Psoas muscle (tissue), 8 donors: ENCODE results near the gene BFSP2. TPM values are rescaled to one million over a fixed set of nuclear protein-coding genes. Genes with fewer than 3 reads are reported as not detected.
A peak's percentile ranks its signal among the peaks of the same experiment; 100 is the strongest.
"Not testable (repeated sequence)": the region's sequence is repeated elsewhere in the genome, so short reads cannot be mapped to it uniquely, and the experiment has no call there.

Source experiments
- ATAC-seq, 4 donors: fragments of 200-7000 bp; cut with Tn5 transposase; one replicate each; pipeline ENCODE4 v1.9.1; 2020; ENCODE audit warnings: moderate library complexity in 3 of 4, mild to moderate bottlenecking in 2 of 4
- DNase-seq, 2 donors: peaks; one replicate each; pipeline ENCODE4 v3.0.0-alpha.2; 2020
- H3K27ac ChIP-seq: fragments of 200-600 bp; one replicate; pipeline ENCODE4 v1.8.0; 2022
- H3K27me3 ChIP-seq, 3 donors: fragments of 200-600 bp in 1 of 3; one replicate each; pipeline versions ENCODE4 v1.6.1 to v1.8.0; 2013 to 2022; ENCODE audit warnings: low read length in 2 of 3, mild to moderate bottlenecking in 2 of 3, moderate library complexity in 1 of 3; ENCODE audit not compliant: insufficient read depth in 3 of 3
- H3K36me3 ChIP-seq, 2 donors: fragments of 200-600 bp in 1 of 2; one replicate each; pipeline versions ENCODE4 v1.6.1 to v1.8.0; 2013 to 2022; ENCODE audit warnings: low read depth in 1 of 2, mild to moderate bottlenecking in 1 of 2, moderate library complexity in 1 of 2; ENCODE audit not compliant: insufficient read depth in 1 of 2
- H3K4me1 ChIP-seq: fragments of 200-600 bp; one replicate; pipeline ENCODE4 v1.8.0; 2022
- H3K4me3 ChIP-seq: fragments of 200-600 bp; one replicate; pipeline ENCODE4 v1.8.0; 2022; ENCODE audit warnings: mild to moderate bottlenecking
- H3K9me3 ChIP-seq: fragments of 200-600 bp; one replicate; pipeline ENCODE4 v1.8.0; 2022
- WGBS, 3 donors: extraction: QIAGEN DNeasy Blood & Tissue Kit; methylation state at CpG; one replicate each; pipeline versions ENCODE4 v1.1.6 to v1.1.7; 2013; 5-methylcytosine and 5-hydroxymethylcytosine counted together
- intact Hi-C, 2 donors: fragments of 100-400 bp; cut with DNase I; formaldehyde crosslinking; loops; one replicate each; pipeline versions ENCODE4 v1.11.0 to v1.14.2; 2022
- polyA plus RNA-seq, 3 donors: library from polyadenylated mRNA; stranded (reverse); fragments of 200-250 nt; gene quantifications; one replicate each; pipeline ENCODE4 v1.2.3, GENCODE V29; 2013
- total RNA-seq, 4 donors: library from RNA; stranded (reverse); fragmentation: NEBNext Ultra II Directional in 2 of 4; extraction: Animal tissue kit (Norgen Biotek cat#: 25700) in 2 of 4; gene quantifications; one replicate each; pipeline versions ENCODE4 v1.2.1 to v1.2.4, GENCODE V29; 2021 to 2023
- TF ChIP-seq, protein P1 (sequence below): fragments of 200-600 bp; IDR thresholded peaks from one replicate; pipeline ENCODE4 v1.8.0; 2022; ENCODE audit warnings: antibody characterized with exemption
- donor health status: healthy with polysubstance abuse.
- donor health status: DM: no; HTN: no; CAD: no; lungs with moderate emphysema.
- donor health status: Bipolar disorder and iron deficiency.
- donor health status: healthy.
- donor health status: DM: yes; HTN: yes; CAD: no.
- donor health status: DM: no; HTN: no; CAD: no.
- donor health status: DM: no; HTN: no; CAD: no.
- donor health status: DM: yes; HTN: yes; CAD: no.

The BFSP2 gene
- total and polyA plus RNA-seq, 7 donors: not detected

DNA sequence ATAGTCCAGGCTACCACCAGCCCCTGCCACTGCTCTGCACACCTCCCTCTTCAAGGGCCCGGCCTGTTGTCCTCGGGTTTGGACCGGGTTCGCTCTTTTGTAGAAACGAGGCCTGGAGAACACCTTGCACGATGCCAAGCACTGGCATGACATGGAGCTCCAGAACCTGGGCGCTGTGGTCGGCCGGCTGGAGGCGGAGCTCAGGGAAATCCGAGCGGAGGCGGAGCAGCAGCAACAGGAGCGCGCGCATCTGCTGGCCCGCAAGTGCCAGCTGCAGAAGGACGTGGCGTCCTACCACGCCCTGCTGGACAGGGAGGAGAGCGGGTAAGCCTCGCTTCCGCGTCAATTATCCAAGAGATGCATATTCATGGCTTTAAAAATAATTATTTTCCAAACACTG is 72.4 kb downstream of the BFSP2 start:
- ATAC-seq (peak in 3 of 4 donors; percentile 38 to 69 (median 64)), DNase-seq (no peak)
- Histone ChIP-seq H3K4me3 (no peak overlapping the region), H3K36me3 (no peaks in the 10 kb centered on the region), H3K27ac (no peak overlapping the region), H3K27me3 (no peaks in the 10 kb centered on the region), H3K9me3 (no peaks in the 10 kb centered on the region), H3K4me1 (peaks cover 11% of the 10 kb centered on the region)
- WGBS, 3 donors: 52 to 61% (median 55%) methylated on average over 24 of the region's 24 CpGs
- TF ChIP-seq, protein P1, sequence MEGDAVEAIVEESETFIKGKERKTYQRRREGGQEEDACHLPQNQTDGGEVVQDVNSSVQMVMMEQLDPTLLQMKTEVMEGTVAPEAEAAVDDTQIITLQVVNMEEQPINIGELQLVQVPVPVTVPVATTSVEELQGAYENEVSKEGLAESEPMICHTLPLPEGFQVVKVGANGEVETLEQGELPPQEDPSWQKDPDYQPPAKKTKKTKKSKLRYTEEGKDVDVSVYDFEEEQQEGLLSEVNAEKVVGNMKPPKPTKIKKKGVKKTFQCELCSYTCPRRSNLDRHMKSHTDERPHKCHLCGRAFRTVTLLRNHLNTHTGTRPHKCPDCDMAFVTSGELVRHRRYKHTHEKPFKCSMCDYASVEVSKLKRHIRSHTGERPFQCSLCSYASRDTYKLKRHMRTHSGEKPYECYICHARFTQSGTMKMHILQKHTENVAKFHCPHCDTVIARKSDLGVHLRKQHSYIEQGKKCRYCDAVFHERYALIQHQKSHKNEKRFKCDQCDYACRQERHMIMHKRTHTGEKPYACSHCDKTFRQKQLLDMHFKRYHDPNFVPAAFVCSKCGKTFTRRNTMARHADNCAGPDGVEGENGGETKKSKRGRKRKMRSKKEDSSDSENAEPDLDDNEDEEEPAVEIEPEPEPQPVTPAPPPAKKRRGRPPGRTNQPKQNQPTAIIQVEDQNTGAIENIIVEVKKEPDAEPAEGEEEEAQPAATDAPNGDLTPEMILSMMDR: no peak
- intact Hi-C loops: no loop called here

DNA sequence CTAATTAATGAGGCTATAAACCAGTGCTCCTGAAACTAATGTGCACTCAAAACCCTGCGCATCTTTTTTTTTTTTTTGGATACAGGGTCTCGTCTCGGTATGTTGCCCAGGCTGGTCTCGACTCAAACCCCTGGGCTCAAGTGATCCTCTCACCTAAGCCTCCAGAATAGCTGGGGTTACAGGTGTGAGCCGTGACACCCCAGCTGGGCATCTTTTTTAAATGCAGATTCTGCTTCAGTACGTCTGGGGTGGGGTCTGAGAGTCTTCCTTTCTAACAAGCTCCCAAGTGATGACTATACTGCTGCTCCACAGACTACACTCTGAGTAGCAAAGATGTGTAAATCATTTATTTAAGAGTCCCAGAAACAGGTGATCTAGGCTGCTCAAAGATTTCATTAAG is 73.0 kb downstream of the BFSP2 start:
- H3K36me3 ChIP-seq: no peaks in the 10 kb centered on the region
- no peak overlapping the region for H3K27ac ChIP-seq
- DNase-seq (no peak), ATAC-seq (no peak)
- 82 to 85% (median 84%) methylated on average over 6 of the region's 6 CpGs for WGBS, 3 donors
- no peaks in the 10 kb centered on the region for H3K9me3 ChIP-seq
- intact Hi-C loops: no loop called here
- TF ChIP-seq, protein P1: no peak
- no peak overlapping the region for H3K4me3 ChIP-seq
- H3K27me3 ChIP-seq: no peaks in the 10 kb centered on the region
- peaks cover 7% of the 10 kb centered on the region for H3K4me1 ChIP-seq

DNA sequence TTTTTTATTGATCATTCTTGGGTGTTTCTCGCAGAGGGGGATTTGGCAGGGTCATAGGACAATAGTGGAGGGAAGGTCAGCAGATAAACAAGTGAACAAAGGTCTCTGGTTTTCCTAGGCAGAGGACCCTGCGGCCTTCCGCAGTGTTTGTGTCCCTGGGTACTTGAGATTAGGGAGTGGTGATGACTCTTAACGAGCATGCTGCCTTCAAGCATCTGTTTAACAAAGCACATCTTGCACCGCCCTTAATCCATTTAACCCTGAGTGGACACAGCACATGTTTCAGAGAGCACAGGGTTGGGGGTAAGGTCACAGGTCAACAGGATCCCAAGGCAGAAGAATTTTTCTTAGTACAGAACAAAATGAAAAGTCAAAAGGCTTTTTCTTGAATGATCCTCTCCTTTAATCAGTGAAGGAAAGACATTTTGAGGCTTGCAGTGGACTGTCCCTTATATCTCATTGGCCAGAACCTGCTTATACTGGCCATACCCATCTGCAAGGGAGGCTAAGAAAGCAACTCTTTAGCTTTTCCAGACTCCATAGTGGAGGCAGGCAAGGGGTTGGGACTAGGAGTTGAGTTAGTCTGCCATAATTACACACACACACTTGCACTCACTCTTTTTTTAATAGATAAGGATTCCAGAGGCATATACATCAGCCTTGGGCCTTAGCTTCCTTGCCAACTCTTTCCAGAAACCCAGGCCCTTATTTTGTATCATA is 73.8 kb downstream of the BFSP2 start:
- ATAC-seq: peak in 1 of 4 donors; percentile 6
- H3K4me3 ChIP-seq, H3K9me3 ChIP-seq, H3K4me1 ChIP-seq, H3K27me3 ChIP-seq, DNase-seq, intact Hi-C loops, H3K36me3 ChIP-seq: not testable (repeated sequence)
- WGBS, 3 donors: 40% methylated on average over 1 of the region's 5 CpGs; no CpG with 5 or more reads in 2 of the 3 donors
- peak overlapping the region; percentile 46 for H3K27ac ChIP-seq

DNA sequence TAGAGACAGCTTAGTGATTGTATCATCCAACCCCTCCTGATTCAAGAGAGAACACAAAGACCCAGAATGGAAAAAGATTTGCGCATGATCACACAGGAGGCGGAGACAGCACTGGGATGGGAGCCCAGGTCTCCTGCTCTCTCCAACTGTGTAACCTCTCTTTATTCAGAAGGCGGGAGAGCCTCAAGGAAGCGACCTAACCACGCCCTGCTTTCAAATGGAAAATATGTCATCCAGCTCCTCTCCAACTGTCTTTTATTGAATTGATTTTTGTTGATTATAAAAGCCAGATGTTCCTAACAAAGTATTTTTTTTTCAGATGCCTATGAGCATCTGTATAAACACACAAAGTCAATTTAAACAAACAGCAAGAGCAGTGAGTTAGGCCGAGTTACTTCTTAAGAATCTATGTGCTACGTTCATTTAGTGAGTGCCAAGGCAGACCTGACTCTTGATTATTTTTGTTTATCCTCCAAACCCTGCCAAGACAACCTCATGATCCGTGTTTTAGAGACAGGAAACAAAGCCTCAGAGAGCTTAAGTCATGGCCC is 74.5 kb downstream of the BFSP2 start:
- no peaks in the 10 kb centered on the region for H3K36me3 ChIP-seq
- peak; percentile 57 to 76 for DNase-seq
- peak overlapping the region; percentile 46 for H3K27ac ChIP-seq
- H3K4me3 ChIP-seq: no peak overlapping the region
- no peaks in the 10 kb centered on the region for H3K27me3 ChIP-seq
- H3K9me3 ChIP-seq: no peaks in the 10 kb centered on the region
- H3K4me1 ChIP-seq: peaks cover 4% of the 10 kb centered on the region
- WGBS, 3 donors: 30 to 38% (median 33%) methylated on average over 8 of the region's 8 CpGs
- TF ChIP-seq, protein P1: no peak
- ATAC-seq: peak; percentile 45 to 81 (median 68)
- intact Hi-C loops: no loop called here

DNA sequence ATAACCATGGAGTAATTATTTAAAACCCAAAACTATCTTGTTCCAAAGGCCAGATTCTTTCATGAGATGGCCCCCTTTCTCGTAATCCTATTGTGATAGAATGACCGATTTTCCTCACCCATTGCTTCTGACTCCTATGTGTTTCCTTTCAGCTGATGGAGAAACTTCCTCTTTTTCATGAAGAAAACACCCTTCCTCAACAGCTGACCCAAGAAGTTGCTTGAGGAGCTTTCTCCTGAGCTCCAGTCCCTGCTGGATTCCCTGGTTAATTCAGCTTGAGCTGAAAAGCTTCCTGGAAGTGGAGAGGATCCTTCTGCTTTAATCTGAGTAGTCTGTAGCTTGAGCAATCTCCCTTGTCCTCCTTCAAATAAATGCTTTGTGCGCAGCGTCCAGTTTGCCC is 75.0 kb downstream of the BFSP2 start:
- intact Hi-C loops: no loop called here

More for the DNA sequence above, 75.0 kb downstream of the BFSP2 start:
- 73 to 79% (median 73%) methylated on average over 4 of the region's 4 CpGs for WGBS, 3 donors
- Histone ChIP-seq H3K27me3 (no peaks in the 10 kb centered on the region), H3K27ac (no peak overlapping the region), H3K4me3 (no peak overlapping the region), H3K9me3 (no peaks in the 10 kb centered on the region), H3K36me3 (no peaks in the 10 kb centered on the region), H3K4me1 (peaks cover 4% of the 10 kb centered on the region)
- DNase-seq (no peak), ATAC-seq (no peak)
- TF ChIP-seq, protein P1: no peak
